ENCODE data around the gene LARP4.

The LARP4 gene

DNA sequence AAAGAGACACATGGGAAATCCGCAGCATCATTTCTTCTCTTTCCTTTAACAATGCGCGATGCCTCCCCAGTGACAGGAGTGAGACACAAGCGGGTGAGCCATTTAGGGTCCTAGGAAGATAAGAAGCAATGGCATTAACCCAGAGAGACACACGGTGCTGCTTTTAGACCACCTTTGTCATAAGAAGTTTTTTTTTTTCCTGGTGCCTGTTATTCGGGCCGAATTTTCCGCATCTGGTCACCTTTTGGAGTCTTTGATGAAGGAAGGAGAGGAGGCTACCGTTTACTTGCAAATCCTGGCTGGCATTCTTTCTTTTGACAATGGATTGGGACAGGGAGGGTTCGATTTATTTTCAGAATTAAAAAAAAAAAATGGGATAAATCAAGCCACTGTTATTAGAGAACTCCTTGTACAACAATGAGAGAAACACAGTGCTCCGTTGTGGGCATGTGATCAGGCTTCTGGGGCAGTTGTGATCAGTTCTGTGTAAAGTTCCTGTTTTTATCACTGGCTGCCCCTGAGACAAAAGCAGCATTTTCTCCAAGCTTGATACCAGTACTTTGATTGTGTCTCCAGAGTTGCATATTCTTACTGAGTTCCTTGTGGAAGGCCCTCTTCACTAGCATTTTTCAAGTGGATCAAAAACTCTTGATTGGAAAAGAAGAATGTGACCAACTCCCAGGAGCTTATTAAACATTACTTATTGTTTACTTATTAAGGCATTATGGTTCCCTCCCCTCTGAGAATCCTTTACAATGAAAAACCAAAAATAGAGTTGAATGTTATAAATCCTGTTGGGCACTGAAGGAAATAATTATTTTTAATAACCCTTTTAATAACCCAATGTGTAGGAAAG is 105.2 kb downstream of the LARP4 start:
- peaks cover 5% of the 10 kb centered on the region for H3K36me3 ChIP-seq (replicated peaks; ENCODE audit: low read depth, low read length)
- no peak for TF ChIP-seq EZH2phosphoT487 (IDR thresholded peaks at IDR 0.05; ENCODE audit: low read depth)
- no peak for TF ChIP-seq CTCF (IDR thresholded peaks at IDR 0.05; ENCODE audit: low read depth, low read length)
- H3K4me2 ChIP-seq (ENCODE audit: low read length), result peak overlapping the region; percentile 92
- H3K9ac ChIP-seq (ENCODE audit: low read length), result peak overlapping the region; percentile 82
- no peak overlapping the region for H3K27ac ChIP-seq (ENCODE audit: low read length)
- no peak overlapping the region for H2AFZ ChIP-seq (ENCODE audit: low read depth, low read length)
- H4K20me1 ChIP-seq (ENCODE audit: insufficient read depth, low read length), result peaks cover 5% of the 10 kb centered on the region; the same call in 1 of the 2 replicates
- peaks cover 54% of the 10 kb centered on the region for H3K79me2 ChIP-seq (ENCODE audit: low read length)
- no peaks in the 10 kb centered on the region for H3K9me3 ChIP-seq (ENCODE audit: insufficient read depth, low read length)
- H3K4me1 ChIP-seq (ENCODE audit: low read length), result peaks cover 8% of the 10 kb centered on the region; the same call in 1 of the 2 replicates
- H3K27me3 ChIP-seq (ENCODE audit: low read depth, low read length), result no peaks in the 10 kb centered on the region
- H3K4me3 ChIP-seq (ENCODE audit: low read length), result peak overlapping the region; percentile 93

- Histone ChIP-seq H3K79me2 (ENCODE audit: low read length) (peaks cover 59% of the 10 kb centered on the region), H3K4me1 (ENCODE audit: low read length) (peaks cover 8% of the 10 kb centered on the region; the same call in 1 of the 2 replicates), H3K4me3 (ENCODE audit: low read length) (no peak overlapping the region), H3K27me3 (ENCODE audit: low read depth, low read length) (no peaks in the 10 kb centered on the region), H3K36me3 (replicated peaks; ENCODE audit: low read depth, low read length) (peaks cover 5% of the 10 kb centered on the region), H2AFZ (ENCODE audit: low read depth, low read length) (no peak overlapping the region), H3K4me2 (ENCODE audit: low read length) (no peak overlapping the region), H3K27ac (ENCODE audit: low read length) (no peak overlapping the region), H4K20me1 (ENCODE audit: insufficient read depth, low read length) (peaks cover 5% of the 10 kb centered on the region; the same call in 1 of the 2 replicates), H3K9me3 (ENCODE audit: insufficient read depth, low read length) (no peaks in the 10 kb centered on the region), H3K9ac (ENCODE audit: low read length) (no peak overlapping the region)
- TF ChIP-seq EZH2phosphoT487 (IDR thresholded peaks at IDR 0.05; ENCODE audit: low read depth), result no peak
- TF ChIP-seq CTCF (IDR thresholded peaks at IDR 0.05; ENCODE audit: low read depth, low read length), result no peak
Observed at GRCh38 chr12:50506753-50507473, 106.2 kb downstream of the LARP4 start.

DNA sequence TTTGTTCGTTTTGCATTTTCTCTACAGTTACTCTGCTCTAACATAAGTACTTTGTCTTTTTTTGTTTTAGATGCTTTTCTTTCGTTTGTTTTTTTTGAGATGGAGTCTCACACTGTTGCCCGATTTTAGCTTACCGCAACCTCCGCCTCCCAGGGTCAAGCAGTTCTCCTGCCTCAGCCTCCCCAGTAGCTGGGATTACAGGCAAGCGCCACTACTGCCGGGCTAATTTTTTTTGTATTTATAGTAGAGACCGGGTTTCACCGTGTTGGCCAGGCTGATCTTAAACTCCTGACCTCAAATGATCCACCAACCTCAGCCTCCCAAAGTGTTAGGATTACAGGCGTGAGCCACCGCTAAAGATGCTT is 106.8 kb downstream of the LARP4 start:
- no peak overlapping the region for H3K9ac ChIP-seq (ENCODE audit: low read length)
- H3K27ac ChIP-seq (ENCODE audit: low read length), result no peak overlapping the region
- H2AFZ ChIP-seq (ENCODE audit: low read depth, low read length), result no peak overlapping the region
- H3K27me3 ChIP-seq (ENCODE audit: low read depth, low read length), result no peaks in the 10 kb centered on the region
- H3K9me3 ChIP-seq (ENCODE audit: insufficient read depth, low read length), result no peaks in the 10 kb centered on the region
- no peak overlapping the region for H3K4me2 ChIP-seq (ENCODE audit: low read length)
- no peak for TF ChIP-seq CTCF (IDR thresholded peaks at IDR 0.05; ENCODE audit: low read depth, low read length)
- TF ChIP-seq EZH2phosphoT487 (IDR thresholded peaks at IDR 0.05; ENCODE audit: low read depth), result no peak
- H3K79me2 ChIP-seq (ENCODE audit: low read length), result peaks cover 62% of the 10 kb centered on the region
- peaks cover 8% of the 10 kb centered on the region; the same call in 1 of the 2 replicates for H3K4me1 ChIP-seq (ENCODE audit: low read length)
- no peak overlapping the region for H3K4me3 ChIP-seq (ENCODE audit: low read length)
- H3K36me3 ChIP-seq (replicated peaks; ENCODE audit: low read depth, low read length), result peaks cover 5% of the 10 kb centered on the region
- H4K20me1 ChIP-seq (ENCODE audit: insufficient read depth, low read length), result peaks cover 5% of the 10 kb centered on the region; the same call in 1 of the 2 replicates

- Histone ChIP-seq H3K27me3 (ENCODE audit: low read depth, low read length) (no peaks in the 10 kb centered on the region), H4K20me1 (ENCODE audit: insufficient read depth, low read length) (peaks cover 5% of the 10 kb centered on the region; the same call in 1 of the 2 replicates), H3K9ac (ENCODE audit: low read length) (no peak overlapping the region), H3K36me3 (replicated peaks; ENCODE audit: low read depth, low read length) (peaks cover 5% of the 10 kb centered on the region), H3K27ac (ENCODE audit: low read length) (no peak overlapping the region), H3K4me2 (ENCODE audit: low read length) (no peak overlapping the region), H2AFZ (ENCODE audit: low read depth, low read length) (no peak overlapping the region), H3K9me3 (ENCODE audit: insufficient read depth, low read length) (no peaks in the 10 kb centered on the region), H3K79me2 (ENCODE audit: low read length) (peaks cover 64% of the 10 kb centered on the region), H3K4me1 (ENCODE audit: low read length) (peaks cover 8% of the 10 kb centered on the region; the same call in 1 of the 2 replicates), H3K4me3 (ENCODE audit: low read length) (no peak overlapping the region)
- TF ChIP-seq EZH2phosphoT487 (IDR thresholded peaks at IDR 0.05; ENCODE audit: low read depth) (no peak), CTCF (IDR thresholded peaks at IDR 0.05; ENCODE audit: low read depth, low read length) (no peak)
Observed at GRCh38 chr12:50507930-50508329, 107.2 kb downstream of the LARP4 start.
